ENCODE results near the gene CDH13. TPM values are rescaled to one million over a fixed set of nuclear protein-coding genes. Genes with fewer than 3 reads are reported as not detected.

Gene CDH13
- total and polyA plus RNA-seq, 4 donors = 58.9 to 265 (median 158) TPM

- Histone ChIP-seq H3K4me3 (ENCODE audit: low read length in 2 of 2) (no peak overlapping the region), H3K27ac (ENCODE audit: low read depth in 1 of 2, low read length in 2 of 2) (no peak overlapping the region), H3K9me3 (ENCODE audit: control insufficient read depth, low read length) (no peaks in the 10 kb centered on the region), H3K4me1 (ENCODE audit: control insufficient read depth in 1 of 2, insufficient read depth in 2 of 2, low read length in 2 of 2) (peaks cover 3 to 6% of the 10 kb centered on the region in 2 donors), H3K36me3 (ENCODE audit: control insufficient read depth in 1 of 2, insufficient read depth in 2 of 2, low read length in 1 of 2) (no peaks in the 10 kb centered on the region), H3K27me3 (ENCODE audit: control insufficient read depth in 1 of 2, insufficient read depth in 2 of 2, low read length in 1 of 2) (no peaks in the 10 kb centered on the region)
- WGBS, 2 donors = 86 to 93% methylated on average over 1 of the region's 1 CpG
- intact Hi-C loops (cut with DNase I) = no loop called here
- no peak for DNase-seq
- no peak for ATAC-seq (ENCODE audit: low FRiP score)
Observed at GRCh38 chr16:82808036-82808435, 181.3 kb downstream of the CDH13 start.

GRCh38 chr16:82810077-82810476, 183.3 kb downstream of the CDH13 start:
- Histone ChIP-seq H3K4me1 (ENCODE audit: control insufficient read depth in 1 of 2, insufficient read depth in 2 of 2, low read length in 2 of 2) (peaks cover 3 to 6% of the 10 kb centered on the region in 2 donors), H3K9me3 (ENCODE audit: control insufficient read depth, low read length) (no peaks in the 10 kb centered on the region), H3K27ac (ENCODE audit: low read depth in 1 of 2, low read length in 2 of 2) (no peak overlapping the region), H3K36me3 (ENCODE audit: control insufficient read depth in 1 of 2, insufficient read depth in 2 of 2, low read length in 1 of 2) (no peaks in the 10 kb centered on the region), H3K27me3 (ENCODE audit: control insufficient read depth in 1 of 2, insufficient read depth in 2 of 2, low read length in 1 of 2) (no peaks in the 10 kb centered on the region), H3K4me3 (ENCODE audit: low read length in 2 of 2) (no peak overlapping the region)
- intact Hi-C loops (cut with DNase I) = no loop called here
- ATAC-seq (ENCODE audit: low FRiP score) = no peak
- no peak for DNase-seq
- WGBS, 2 donors = 84 to 92% methylated on average over 6 of the region's 6 CpGs

DNA sequence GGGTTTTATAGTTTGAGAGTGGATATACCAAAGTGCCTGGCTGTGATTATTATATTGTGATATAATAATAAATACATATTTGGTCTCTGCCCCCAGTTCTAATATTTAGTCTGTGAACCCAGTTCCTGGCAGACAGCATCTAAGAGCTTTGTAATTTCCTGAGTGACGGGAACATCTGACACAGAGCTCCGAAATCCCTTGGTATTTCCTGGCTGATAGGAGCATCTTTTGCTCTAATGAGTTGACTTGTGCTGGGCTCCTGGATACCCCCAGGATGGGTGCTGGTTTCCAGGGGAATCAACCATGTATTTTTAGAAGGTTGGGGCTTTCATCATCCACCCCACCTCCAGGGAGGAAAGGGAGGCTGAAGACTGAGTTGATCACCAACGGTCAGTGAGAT, 187.3 kb downstream of the CDH13 start:
- intact Hi-C loops (cut with DNase I) = no loop called here
- no peak overlapping the region for H3K4me3 ChIP-seq (ENCODE audit: low read length in 2 of 2)
- no peaks in the 10 kb centered on the region for H3K36me3 ChIP-seq (ENCODE audit: control insufficient read depth in 1 of 2, insufficient read depth in 2 of 2, low read length in 1 of 2)
- no peak overlapping the region for H3K27ac ChIP-seq (ENCODE audit: low read depth in 1 of 2, low read length in 2 of 2)
- peaks cover 2 to 3% of the 10 kb centered on the region in 2 donors for H3K4me1 ChIP-seq (ENCODE audit: control insufficient read depth in 1 of 2, insufficient read depth in 2 of 2, low read length in 2 of 2)
- WGBS, 2 donors = 65 to 76% methylated on average over 3 of the region's 3 CpGs
- H3K27me3 ChIP-seq (ENCODE audit: control insufficient read depth in 1 of 2, insufficient read depth in 2 of 2, low read length in 1 of 2) = no peaks in the 10 kb centered on the region
- DNase-seq = no peak
- ATAC-seq (ENCODE audit: low FRiP score) = no peak
- H3K9me3 ChIP-seq (ENCODE audit: control insufficient read depth, low read length) = no peaks in the 10 kb centered on the region

DNA sequence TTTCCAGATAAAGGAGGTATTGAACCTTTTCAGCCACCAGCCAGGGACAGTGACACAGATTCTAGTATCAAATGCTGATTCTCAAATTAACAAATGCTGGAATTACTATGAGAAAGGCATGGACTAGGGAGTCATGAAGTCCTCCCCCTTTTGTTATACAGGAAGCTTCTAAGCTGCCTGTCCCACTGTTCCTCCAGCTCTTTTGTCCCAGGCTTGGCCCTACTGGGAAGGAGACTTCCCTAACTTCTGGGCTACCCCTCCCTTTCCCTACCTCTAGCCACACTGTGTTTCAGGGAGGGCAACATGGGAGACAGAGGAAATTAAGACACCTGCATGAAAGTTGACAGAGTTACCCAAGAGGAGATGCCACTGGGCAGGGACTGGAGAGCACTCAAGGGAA, 192.5 kb downstream of the CDH13 start:
- Histone ChIP-seq H3K9me3 (ENCODE audit: control insufficient read depth, low read length) (no peaks in the 10 kb centered on the region), H3K4me1 (ENCODE audit: control insufficient read depth in 1 of 2, insufficient read depth in 2 of 2, low read length in 2 of 2) (no peaks in the 10 kb centered on the region), H3K36me3 (ENCODE audit: control insufficient read depth in 1 of 2, insufficient read depth in 2 of 2, low read length in 1 of 2) (no peaks in the 10 kb centered on the region), H3K27me3 (ENCODE audit: control insufficient read depth in 1 of 2, insufficient read depth in 2 of 2, low read length in 1 of 2) (no peaks in the 10 kb centered on the region), H3K4me3 (ENCODE audit: low read length in 2 of 2) (no peak overlapping the region), H3K27ac (ENCODE audit: low read depth in 1 of 2, low read length in 2 of 2) (no peak overlapping the region)
- ATAC-seq (ENCODE audit: low FRiP score) (no peak), DNase-seq (no peak)
- intact Hi-C loops (cut with DNase I) = no loop called here

GRCh38 chr16:82820855-82821254, 194.1 kb downstream of the CDH13 start:
- H3K4me3 ChIP-seq (ENCODE audit: low read length in 2 of 2) = no peak overlapping the region
- H3K36me3 ChIP-seq (ENCODE audit: control insufficient read depth in 1 of 2, insufficient read depth in 2 of 2, low read length in 1 of 2) = no peaks in the 10 kb centered on the region
- no peaks in the 10 kb centered on the region for H3K9me3 ChIP-seq (ENCODE audit: control insufficient read depth, low read length)
- intact Hi-C loops (cut with DNase I) = no loop called here
- ATAC-seq (ENCODE audit: low FRiP score) (no peak), DNase-seq (no peak)
- 99 to 100% methylated on average over 2 of the region's 2 CpGs for WGBS, 2 donors
- no peak overlapping the region for H3K27ac ChIP-seq (ENCODE audit: low read depth in 1 of 2, low read length in 2 of 2)
- no peaks in the 10 kb centered on the region for H3K4me1 ChIP-seq (ENCODE audit: control insufficient read depth in 1 of 2, insufficient read depth in 2 of 2, low read length in 2 of 2)
- no peaks in the 10 kb centered on the region for H3K27me3 ChIP-seq (ENCODE audit: control insufficient read depth in 1 of 2, insufficient read depth in 2 of 2, low read length in 1 of 2)

DNA sequence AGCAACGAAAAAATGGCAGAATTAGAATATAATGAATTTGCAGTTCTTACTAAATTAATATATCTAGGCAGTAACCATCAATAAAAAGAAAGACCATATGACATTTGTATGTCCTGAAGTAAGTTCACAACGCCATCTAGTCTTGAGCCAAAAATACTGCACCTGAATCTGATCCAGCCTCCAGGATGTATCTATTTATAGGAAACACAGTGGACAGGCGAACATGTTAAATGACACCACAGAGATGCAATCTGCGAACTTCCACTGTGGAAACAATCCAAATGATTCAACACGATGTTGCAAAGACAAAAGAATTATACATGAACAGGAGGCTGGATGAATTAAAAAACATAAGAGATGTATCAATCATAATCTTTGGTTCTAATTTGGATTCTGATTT, 197.6 kb downstream of the CDH13 start:
- ATAC-seq (ENCODE audit: low FRiP score) (no peak), DNase-seq (no peak)
- intact Hi-C loops (cut with DNase I) = no loop called here
- Histone ChIP-seq H3K27me3 (ENCODE audit: control insufficient read depth in 1 of 2, insufficient read depth in 2 of 2, low read length in 1 of 2) (no peaks in the 10 kb centered on the region), H3K4me3 (ENCODE audit: low read length in 2 of 2) (no peak overlapping the region), H3K9me3 (ENCODE audit: control insufficient read depth, low read length) (no peaks in the 10 kb centered on the region), H3K4me1 (ENCODE audit: control insufficient read depth in 1 of 2, insufficient read depth in 2 of 2, low read length in 2 of 2) (no peaks in the 10 kb centered on the region), H3K27ac (ENCODE audit: low read depth in 1 of 2, low read length in 2 of 2) (no peak overlapping the region), H3K36me3 (ENCODE audit: control insufficient read depth in 1 of 2, insufficient read depth in 2 of 2, low read length in 1 of 2) (no peaks in the 10 kb centered on the region)
- 93 to 94% methylated on average over 5 of the region's 5 CpGs for WGBS, 2 donors

- no peak for ATAC-seq (ENCODE audit: low FRiP score)
- H3K9me3 ChIP-seq (ENCODE audit: control insufficient read depth, low read length) = no peaks in the 10 kb centered on the region
- H3K4me1 ChIP-seq (ENCODE audit: control insufficient read depth in 1 of 2, insufficient read depth in 2 of 2, low read length in 2 of 2) = no peaks in the 10 kb centered on the region
- no peaks in the 10 kb centered on the region for H3K36me3 ChIP-seq (ENCODE audit: control insufficient read depth in 1 of 2, insufficient read depth in 2 of 2, low read length in 1 of 2)
- no peak overlapping the region for H3K27ac ChIP-seq (ENCODE audit: low read depth in 1 of 2, low read length in 2 of 2)
- no peak for DNase-seq
- intact Hi-C loops (cut with DNase I) = no loop called here
- H3K27me3 ChIP-seq (ENCODE audit: control insufficient read depth in 1 of 2, insufficient read depth in 2 of 2, low read length in 1 of 2) = no peaks in the 10 kb centered on the region
- H3K4me3 ChIP-seq (ENCODE audit: low read length in 2 of 2) = no peak overlapping the region
- WGBS, 2 donors = 92 to 96% methylated on average over 6 of the region's 6 CpGs
Observed at GRCh38 chr16:82829301-82829700, 202.5 kb downstream of the CDH13 start.

DNA sequence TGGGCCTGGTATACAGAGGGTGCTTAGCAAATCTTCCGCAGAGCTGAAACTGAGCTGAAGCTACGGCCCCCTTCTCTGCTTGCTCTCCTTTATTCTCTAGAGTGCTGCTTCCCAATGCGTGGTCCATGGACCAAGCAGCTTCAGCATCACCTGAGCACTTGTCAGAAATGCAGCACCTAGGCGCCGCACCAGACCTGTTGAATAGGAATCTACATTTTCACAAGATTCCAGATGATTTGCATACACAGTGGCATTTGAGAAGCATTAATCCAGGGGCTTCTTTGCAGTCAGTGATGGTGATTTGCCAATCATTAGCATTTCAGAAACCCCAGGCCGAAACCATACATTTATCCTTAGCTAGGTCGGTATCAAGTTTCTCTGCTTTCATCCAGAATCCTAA, 204.2 kb downstream of the CDH13 start:
- H3K36me3 ChIP-seq (ENCODE audit: control insufficient read depth in 1 of 2, insufficient read depth in 2 of 2, low read length in 1 of 2) = no peaks in the 10 kb centered on the region
- H3K27me3 ChIP-seq (ENCODE audit: control insufficient read depth in 1 of 2, insufficient read depth in 2 of 2, low read length in 1 of 2) = no peaks in the 10 kb centered on the region
- intact Hi-C loops (cut with DNase I) = no loop called here
- no peak for DNase-seq
- no peak overlapping the region for H3K4me3 ChIP-seq (ENCODE audit: low read length in 2 of 2)
- no peaks in the 10 kb centered on the region for H3K9me3 ChIP-seq (ENCODE audit: control insufficient read depth, low read length)
- peaks cover 0 to 2% of the 10 kb centered on the region in 2 donors for H3K4me1 ChIP-seq (ENCODE audit: control insufficient read depth in 1 of 2, insufficient read depth in 2 of 2, low read length in 2 of 2)
- no peak for ATAC-seq (ENCODE audit: low FRiP score)
- no peak overlapping the region for H3K27ac ChIP-seq (ENCODE audit: low read depth in 1 of 2, low read length in 2 of 2)
- WGBS, 2 donors = 91 to 98% methylated on average over 7 of the region's 7 CpGs

GRCh38 chr16:82832821-82833220, 206.1 kb downstream of the CDH13 start:
- Histone ChIP-seq H3K9me3 (ENCODE audit: control insufficient read depth, low read length) (no peaks in the 10 kb centered on the region), H3K4me3 (ENCODE audit: low read length in 2 of 2) (no peak overlapping the region), H3K27me3 (ENCODE audit: control insufficient read depth in 1 of 2, insufficient read depth in 2 of 2, low read length in 1 of 2) (no peaks in the 10 kb centered on the region), H3K36me3 (ENCODE audit: control insufficient read depth in 1 of 2, insufficient read depth in 2 of 2, low read length in 1 of 2) (no peaks in the 10 kb centered on the region), H3K4me1 (ENCODE audit: control insufficient read depth in 1 of 2, insufficient read depth in 2 of 2, low read length in 2 of 2) (peaks cover 2 to 5% of the 10 kb centered on the region in 2 donors), H3K27ac (ENCODE audit: low read depth in 1 of 2, low read length in 2 of 2) (no peak overlapping the region)
- no peak for DNase-seq
- 61 to 83% methylated on average over 3 of the region's 3 CpGs for WGBS, 2 donors
- intact Hi-C loops (cut with DNase I) = no loop called here
- no peak for ATAC-seq (ENCODE audit: low FRiP score)
